HCEC 1CT (cell line): ENCODE data around the gene ELMOD1.
A peak's percentile ranks its signal among the peaks of the same experiment; 100 is the strongest.

Source experiments
- DNase-seq: peaks from one replicate; pipeline ENCODE4 v3.0.0-alpha.2; 2017

ELMOD1 gene

GRCh38 chr11:107691000-107691750 is 100.2 kb downstream of the ELMOD1 start:
- DNase-seq = no peak

- peak; percentile 71 for DNase-seq
Measured at GRCh38 chr11:107695446-107695845, 104.5 kb downstream of the ELMOD1 start.

- peak; percentile 99 for DNase-seq
Measured at GRCh38 chr11:107696140-107696539, 105.2 kb downstream of the ELMOD1 start.

- DNase-seq = no peak
Measured at GRCh38 chr11:107697291-107697690, 106.3 kb downstream of the ELMOD1 start.

GRCh38 chr11:107699371-107700285 is 108.7 kb downstream of the ELMOD1 start:
- no peak for DNase-seq

GRCh38 chr11:107702109-107702660 is 111.2 kb downstream of the ELMOD1 start:
- no peak for DNase-seq

- peak; percentile 53 for DNase-seq
Measured at GRCh38 chr11:107702723-107703122, 111.8 kb downstream of the ELMOD1 start.

- peak; percentile 58 for DNase-seq
Measured at GRCh38 chr11:107704451-107704850, 113.5 kb downstream of the ELMOD1 start.

GRCh38 chr11:107705027-107705426 is 114.1 kb downstream of the ELMOD1 start:
- DNase-seq = peak; percentile 96

- no peak for DNase-seq
Measured at GRCh38 chr11:107706531-107706930, 115.6 kb downstream of the ELMOD1 start.

- no peak for DNase-seq
Measured at GRCh38 chr11:107707215-107707671, 116.3 kb downstream of the ELMOD1 start.

GRCh38 chr11:107707807-107708206 is 116.9 kb downstream of the ELMOD1 start:
- no peak for DNase-seq

- DNase-seq = no peak
Measured at GRCh38 chr11:107708792-107709191, 117.8 kb downstream of the ELMOD1 start.

- no peak for DNase-seq
Measured at GRCh38 chr11:107710301-107710700, 119.4 kb downstream of the ELMOD1 start.

GRCh38 chr11:107711861-107712755 is 121.2 kb downstream of the ELMOD1 start, which contains the start of gene SLN:
SLN (minus strand) TSS chr11:107712056.
- no peak for DNase-seq

- DNase-seq = no peak
Measured at GRCh38 chr11:107713009-107713408, 122.1 kb downstream of the ELMOD1 start.
